Activated naive CD8-positive, alpha-beta T cell treated with anti-CD3 and anti-CD28 coated beads for 36 hours (primary cell): ENCODE measurements around the gene CFAP20DC. TPM values are rescaled to one million over a fixed set of nuclear protein-coding genes. Genes with fewer than 3 reads are reported as not detected.
"Not testable (repeated sequence)": the region's sequence is repeated elsewhere in the genome, so short reads cannot be mapped to it uniquely, and the experiment has no call there.

Experiments used
- DNase-seq: peaks from one replicate; pipeline ENCODE4 v3.0.0; 2021
- H3K27ac Mint-ChIP-seq: one replicate; pipeline ENCODE4 v1.8.0; 2022; ENCODE audit warnings: mild to moderate bottlenecking, moderate library complexity, mixed read lengths
- H3K27me3 Mint-ChIP-seq: one replicate; pipeline ENCODE4 v1.8.0; 2022; ENCODE audit warnings: mild to moderate bottlenecking, mixed read lengths
- H3K36me3 Mint-ChIP-seq: one replicate; pipeline ENCODE4 v1.8.0; 2021; ENCODE audit warnings: mild to moderate bottlenecking, mixed read lengths
- H3K4me1 Mint-ChIP-seq: one replicate; pipeline ENCODE4 v1.8.0; 2021; ENCODE audit warnings: mixed read lengths
- H3K4me3 Mint-ChIP-seq: one replicate; pipeline ENCODE4 v1.8.0; 2022; ENCODE audit warnings: mild to moderate bottlenecking, moderate library complexity, mixed read lengths
- H3K9me3 Mint-ChIP-seq: one replicate; pipeline ENCODE4 v1.8.0; 2022; ENCODE audit warnings: mixed read lengths
- total RNA-seq, 2 experiments: library from RNA; stranded (reverse); gene quantifications; one replicate each; pipeline ENCODE4 v1.2.3, GENCODE V29; 2021

Gene CFAP20DC
- total RNA-seq, 2 experiments from 2014 or later = 1.6 to 2.4 TPM

DNA sequence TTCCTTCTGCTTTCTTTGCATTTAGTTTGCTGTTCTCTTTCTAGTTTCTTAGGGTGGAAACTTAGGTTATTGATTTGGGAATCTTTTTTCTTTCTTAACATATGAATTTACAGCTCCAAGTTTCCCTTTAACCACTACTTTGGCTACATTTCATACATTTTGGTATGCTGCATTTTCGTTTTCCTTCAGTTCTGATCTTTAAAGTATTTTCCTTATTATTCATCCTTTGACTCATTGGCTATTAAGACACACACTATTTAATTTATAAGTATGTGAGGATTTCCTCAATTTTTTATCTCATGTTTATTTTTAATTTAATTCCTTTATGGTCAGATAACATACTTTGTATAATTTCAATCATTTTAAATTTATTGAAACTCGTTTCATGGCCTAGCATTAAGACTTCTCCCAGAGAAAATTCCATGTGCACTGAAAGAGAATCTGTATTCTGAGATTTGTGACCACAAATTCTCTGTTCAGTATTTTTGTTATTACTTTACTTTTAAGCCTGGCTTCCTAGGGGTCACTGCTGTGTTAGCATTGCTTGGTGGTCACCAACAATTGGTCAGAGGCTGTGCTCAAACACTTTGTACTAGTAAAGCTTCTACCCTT lies 87.7 kb downstream of the CFAP20DC start:
- no peak overlapping the region for H3K27ac Mint-ChIP-seq

DNA sequence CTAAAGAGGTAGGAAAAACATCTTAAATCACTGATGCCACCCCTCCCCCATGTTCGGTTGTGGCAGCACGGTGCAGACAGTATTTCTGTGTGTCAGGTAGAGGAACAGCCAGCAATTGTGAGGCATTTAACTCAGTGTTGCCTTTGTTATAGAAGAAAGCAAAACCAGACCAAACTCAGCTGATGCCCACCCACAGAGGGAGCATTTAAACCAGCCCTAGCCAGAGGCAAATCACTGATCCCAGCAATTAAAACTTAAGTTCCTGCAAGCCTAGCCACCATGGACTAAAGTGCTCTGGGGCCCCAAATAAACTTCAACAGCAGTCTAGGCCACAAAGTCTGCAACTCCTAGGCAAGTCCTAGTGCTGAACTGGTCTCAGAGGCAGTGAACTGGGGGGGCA lies 94.5 kb downstream of the CFAP20DC start:
- Mint-ChIP-seq H3K4me3 (no peak overlapping the region), H3K4me1 (no peaks in the 10 kb centered on the region), H3K27ac (no peak overlapping the region), H3K36me3 (no peaks in the 10 kb centered on the region), H3K9me3 (no peaks in the 10 kb centered on the region), H3K27me3 (no peaks in the 10 kb centered on the region)
- no peak for DNase-seq

More for the DNA sequence above, 87.7 kb downstream of the CFAP20DC start:
- Mint-ChIP-seq H3K27me3 (peaks cover 3% of the 10 kb centered on the region), H3K4me1 (no peaks in the 10 kb centered on the region), H3K9me3 (no peaks in the 10 kb centered on the region), H3K36me3 (no peaks in the 10 kb centered on the region), H3K4me3 (no peak overlapping the region)
- DNase-seq = no peak

DNA sequence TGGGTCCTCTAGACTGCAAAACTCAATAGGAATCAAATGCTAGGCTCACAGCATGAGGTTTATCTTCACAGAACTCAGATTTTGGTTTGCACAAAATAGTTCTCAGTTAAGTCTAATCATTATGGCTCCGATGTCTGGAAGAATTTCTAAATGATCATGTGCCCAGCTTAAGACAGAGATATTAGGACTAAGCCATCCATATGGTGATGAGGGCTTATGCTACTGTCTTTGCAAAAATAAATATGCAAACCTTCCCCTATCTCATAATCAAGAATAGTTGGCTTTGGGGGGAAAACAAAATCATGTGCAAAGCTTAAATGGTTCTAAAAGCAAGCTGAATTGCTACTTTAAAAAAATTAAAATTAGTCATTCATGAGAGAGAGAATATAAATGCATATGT lies 96.5 kb downstream of the CFAP20DC start:
- Mint-ChIP-seq H3K9me3 (no peaks in the 10 kb centered on the region), H3K27ac (no peak overlapping the region), H3K4me3 (no peak overlapping the region), H3K36me3 (no peaks in the 10 kb centered on the region), H3K4me1 (no peaks in the 10 kb centered on the region), H3K27me3 (peaks cover 4% of the 10 kb centered on the region)
- no peak for DNase-seq

DNA sequence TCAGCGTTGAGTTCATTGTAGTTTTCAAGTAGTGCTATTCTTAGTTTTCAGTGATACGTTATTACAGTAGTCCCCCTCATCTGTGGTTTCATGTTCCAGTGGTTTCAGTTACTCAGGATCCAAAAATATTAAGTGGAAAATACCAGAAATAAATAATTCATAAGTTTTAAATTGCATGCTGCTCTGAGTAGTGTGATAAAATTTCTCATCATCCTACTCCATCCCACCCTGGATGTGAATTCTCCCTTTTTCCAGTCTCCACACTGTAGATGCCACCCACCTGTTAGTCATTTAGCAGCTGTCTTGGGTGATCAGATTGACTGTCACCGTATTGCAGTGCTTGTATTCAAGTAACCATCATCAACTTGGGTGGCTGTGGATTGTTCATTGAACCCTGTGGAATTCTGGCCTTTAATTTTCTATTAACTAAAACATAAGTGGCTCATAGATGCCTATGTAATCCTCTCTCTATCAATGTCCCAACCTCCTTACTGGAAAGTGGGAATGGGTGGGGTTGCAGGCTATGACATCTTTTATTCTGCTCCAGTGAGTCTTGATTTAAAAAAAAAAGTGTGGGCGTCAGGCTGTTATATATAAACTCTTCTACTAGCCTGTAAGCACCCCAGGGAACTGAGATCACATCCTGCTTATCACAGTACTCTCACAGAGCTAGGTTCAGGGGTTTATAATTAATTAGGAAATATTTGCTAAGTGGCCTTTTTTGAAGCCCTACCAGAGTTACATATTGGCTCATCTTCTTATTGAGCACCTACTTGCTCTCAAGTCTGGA lies 97.5 kb downstream of the CFAP20DC start:
- DNase-seq = no peak
- no peak overlapping the region for H3K4me3 Mint-ChIP-seq
- H3K9me3 Mint-ChIP-seq = no peaks in the 10 kb centered on the region
- H3K27me3 Mint-ChIP-seq = peaks cover 7% of the 10 kb centered on the region
- no peaks in the 10 kb centered on the region for H3K36me3 Mint-ChIP-seq
- no peaks in the 10 kb centered on the region for H3K4me1 Mint-ChIP-seq
- H3K27ac Mint-ChIP-seq = no peak overlapping the region

DNA sequence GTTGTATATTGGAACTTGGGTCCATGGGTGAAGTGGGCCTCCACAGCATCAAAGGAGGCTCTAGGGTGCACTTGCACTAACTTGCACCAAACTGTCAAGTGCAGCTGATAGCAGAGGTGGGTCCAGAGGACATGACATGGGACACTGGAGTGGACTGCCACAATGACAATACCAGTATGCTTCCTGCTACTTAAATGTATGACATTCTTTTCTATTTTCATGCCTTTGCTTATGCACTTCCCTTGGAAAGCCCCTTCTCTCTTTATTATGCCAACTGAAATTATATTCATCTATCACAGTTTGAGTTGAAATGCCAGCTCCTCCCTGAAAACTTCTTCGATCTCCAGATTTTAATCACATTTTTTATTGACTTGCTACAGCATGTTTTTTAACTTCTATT lies 101.8 kb downstream of the CFAP20DC start:
- DNase-seq = no peak
- no peak overlapping the region for H3K27ac Mint-ChIP-seq
- no peaks in the 10 kb centered on the region for H3K9me3 Mint-ChIP-seq
- no peaks in the 10 kb centered on the region for H3K36me3 Mint-ChIP-seq
- no peaks in the 10 kb centered on the region for H3K4me1 Mint-ChIP-seq
- no peak overlapping the region for H3K4me3 Mint-ChIP-seq
- peaks cover 8% of the 10 kb centered on the region for H3K27me3 Mint-ChIP-seq

DNA sequence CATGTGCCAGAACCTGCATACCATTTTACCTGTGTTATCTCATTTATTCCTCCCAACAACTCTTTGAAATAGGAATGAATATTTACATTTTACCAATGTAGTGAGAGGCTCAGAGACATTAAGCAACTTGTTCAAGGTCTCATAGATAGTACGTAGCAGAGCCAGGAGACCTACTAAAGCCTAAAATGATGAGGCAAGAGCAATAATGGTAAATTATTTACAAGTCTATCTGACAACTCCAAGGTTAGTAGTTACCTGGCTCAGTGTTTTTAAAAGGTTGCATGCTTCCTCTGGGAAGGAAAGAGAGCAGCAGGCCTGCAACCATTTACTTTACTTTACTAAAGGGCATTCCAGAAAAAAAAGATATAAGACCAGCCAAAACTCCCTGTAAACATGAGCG lies 103.0 kb downstream of the CFAP20DC start:
- DNase-seq = no peak
- Mint-ChIP-seq H3K4me3 (no peak overlapping the region), H3K4me1 (no peaks in the 10 kb centered on the region), H3K27me3 (peaks cover 8% of the 10 kb centered on the region), H3K36me3 (no peaks in the 10 kb centered on the region), H3K27ac (no peak overlapping the region), H3K9me3 (no peaks in the 10 kb centered on the region)

DNA sequence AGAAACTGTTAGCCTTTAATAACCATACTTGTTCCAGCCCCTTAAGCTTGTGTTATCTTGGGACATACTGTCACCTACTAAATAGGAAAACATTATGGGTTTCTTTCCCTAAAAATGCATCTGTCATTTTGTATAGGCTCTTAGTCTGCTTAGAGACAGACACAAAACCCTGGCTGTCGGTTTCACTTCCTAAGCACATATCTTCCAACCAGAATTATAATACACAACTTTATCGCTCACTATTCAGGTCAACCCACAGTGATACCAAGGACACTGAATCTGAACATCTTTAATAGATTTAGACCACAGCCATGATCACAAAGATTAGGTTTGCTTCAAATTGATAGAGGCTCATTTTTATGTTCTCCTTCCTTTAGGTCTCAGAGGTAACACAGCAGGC lies 111.8 kb downstream of the CFAP20DC start:
- no peaks in the 10 kb centered on the region for H3K4me1 Mint-ChIP-seq
- H3K36me3 Mint-ChIP-seq = no peaks in the 10 kb centered on the region
- H3K27ac Mint-ChIP-seq = no peak overlapping the region
- no peaks in the 10 kb centered on the region for H3K27me3 Mint-ChIP-seq
- H3K4me3 Mint-ChIP-seq = no peak overlapping the region
- DNase-seq = no peak
- peaks cover 2% of the 10 kb centered on the region for H3K9me3 Mint-ChIP-seq

DNA sequence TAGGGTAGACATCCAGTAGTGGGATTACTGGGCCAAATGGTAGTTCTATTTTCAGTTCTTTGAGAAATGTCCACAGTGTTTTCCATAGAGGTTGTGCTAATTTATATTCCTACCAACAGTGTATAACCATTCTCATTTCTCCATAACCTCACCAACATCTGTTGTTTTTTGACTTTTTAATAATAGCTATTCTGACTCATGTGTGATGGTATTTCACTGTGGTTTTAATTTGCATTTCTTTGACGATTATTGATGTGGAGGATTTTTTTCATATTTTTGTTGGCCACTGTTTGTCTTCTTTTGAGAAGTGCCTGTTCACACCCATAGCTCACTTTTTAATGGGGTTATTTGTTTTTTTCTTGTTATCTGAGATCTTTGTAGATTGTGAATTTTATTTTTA lies 125.2 kb downstream of the CFAP20DC start:
- DNase-seq = no peak
- Mint-ChIP-seq H3K27me3 (peaks cover 3% of the 10 kb centered on the region), H3K4me1 (no peaks in the 10 kb centered on the region), H3K27ac (no peak overlapping the region), H3K4me3 (no peak overlapping the region), H3K36me3 (no peaks in the 10 kb centered on the region), H3K9me3 (peaks cover 1% of the 10 kb centered on the region)

DNA sequence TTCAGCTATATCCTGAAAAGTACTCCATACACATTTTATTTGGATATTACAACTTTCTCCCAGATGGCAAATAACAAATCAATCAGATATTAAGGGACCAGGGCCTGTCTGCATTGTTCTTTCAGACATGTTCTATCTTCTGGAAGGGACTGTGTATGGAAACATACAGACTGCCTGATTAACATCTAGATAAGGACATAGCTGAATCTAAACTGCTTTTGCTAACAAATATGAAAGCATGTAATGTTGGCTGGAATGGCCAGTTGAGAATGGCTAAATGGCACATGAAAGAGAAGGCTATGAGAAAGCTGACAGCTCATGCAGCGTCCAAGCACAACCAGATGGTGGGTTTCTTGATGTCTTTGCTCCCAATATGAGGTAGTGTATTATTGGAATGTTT lies 149.4 kb downstream of the CFAP20DC start:
- H3K27me3 Mint-ChIP-seq = peaks cover 33% of the 10 kb centered on the region
- peaks cover 21% of the 10 kb centered on the region for H3K9me3 Mint-ChIP-seq
- H3K36me3 Mint-ChIP-seq = no peaks in the 10 kb centered on the region
- no peak overlapping the region for H3K4me3 Mint-ChIP-seq
- H3K27ac Mint-ChIP-seq = no peak overlapping the region
- no peak for DNase-seq
- H3K4me1 Mint-ChIP-seq = peaks cover 18% of the 10 kb centered on the region

DNA sequence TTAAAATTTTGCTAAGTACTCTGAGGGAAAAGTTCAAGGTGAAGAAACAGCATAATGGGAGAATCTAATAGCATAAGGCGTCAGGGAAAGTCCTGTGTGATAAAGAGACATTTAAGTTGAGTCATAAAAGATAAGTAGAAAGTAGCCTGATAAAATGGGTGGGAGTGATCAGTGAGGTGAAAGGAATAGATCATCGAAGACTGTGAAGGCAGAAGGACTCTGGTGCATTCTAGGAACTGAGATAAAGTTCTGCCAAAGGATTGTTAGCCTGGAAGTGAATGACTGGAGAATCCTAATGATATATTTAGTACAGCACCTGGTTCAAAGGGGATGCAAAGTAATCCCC lies 149.9 kb downstream of the CFAP20DC start:
- Mint-ChIP-seq H3K27ac (peak overlapping the region; percentile 21), H3K9me3 (peaks cover 22% of the 10 kb centered on the region), H3K36me3 (no peaks in the 10 kb centered on the region), H3K4me3 (peak overlapping the region; percentile 14), H3K4me1 (peaks cover 18% of the 10 kb centered on the region), H3K27me3 (peaks cover 28% of the 10 kb centered on the region)
- DNase-seq = no peak

DNA sequence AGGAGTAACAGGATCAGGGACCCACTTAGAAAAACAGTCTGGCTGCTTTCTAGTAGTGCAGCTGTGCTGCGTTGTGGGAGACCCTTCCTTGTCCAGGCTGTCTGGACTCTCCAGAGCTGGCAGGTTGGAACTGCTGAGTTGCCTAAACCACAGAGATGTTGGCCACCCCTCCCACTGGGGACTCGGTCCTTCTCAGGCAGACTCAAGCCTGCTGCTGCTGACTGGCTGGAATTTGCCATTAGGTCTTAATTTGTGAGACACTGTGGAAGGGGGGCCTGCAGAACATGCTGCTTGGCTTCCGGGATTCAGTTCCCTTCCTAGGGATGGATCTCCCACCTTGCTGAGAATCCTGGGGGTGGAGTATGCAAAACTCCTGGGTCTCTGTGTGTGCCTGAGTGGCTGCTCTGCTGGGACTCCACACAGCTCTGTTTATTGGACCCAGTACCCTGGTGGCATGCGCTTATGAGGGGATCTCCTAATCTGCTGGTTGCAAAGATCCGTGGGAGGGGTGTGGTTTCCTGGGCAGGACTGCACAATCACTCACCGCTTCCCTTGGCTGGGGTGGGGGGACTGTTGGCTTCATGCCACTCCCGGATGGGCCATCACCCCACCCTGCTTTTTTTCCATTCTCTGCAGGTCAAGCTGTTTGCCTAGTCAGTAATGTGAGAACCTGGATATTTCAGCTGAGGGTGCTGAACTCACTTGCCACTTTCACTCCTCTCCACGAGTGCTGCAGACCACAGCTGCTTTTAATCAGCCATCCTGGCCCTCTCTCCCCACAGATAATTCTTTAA lies 150.5 kb downstream of the CFAP20DC start:
- peaks cover 25% of the 10 kb centered on the region for H3K27me3 Mint-ChIP-seq
- DNase-seq = peak; percentile 75
- H3K36me3 Mint-ChIP-seq = no peaks in the 10 kb centered on the region
- peaks cover 22% of the 10 kb centered on the region for H3K9me3 Mint-ChIP-seq
- H3K27ac Mint-ChIP-seq = peak overlapping the region; percentile 37
- H3K4me1 Mint-ChIP-seq = peaks cover 18% of the 10 kb centered on the region
- H3K4me3 Mint-ChIP-seq = peak overlapping the region; percentile 14

DNA sequence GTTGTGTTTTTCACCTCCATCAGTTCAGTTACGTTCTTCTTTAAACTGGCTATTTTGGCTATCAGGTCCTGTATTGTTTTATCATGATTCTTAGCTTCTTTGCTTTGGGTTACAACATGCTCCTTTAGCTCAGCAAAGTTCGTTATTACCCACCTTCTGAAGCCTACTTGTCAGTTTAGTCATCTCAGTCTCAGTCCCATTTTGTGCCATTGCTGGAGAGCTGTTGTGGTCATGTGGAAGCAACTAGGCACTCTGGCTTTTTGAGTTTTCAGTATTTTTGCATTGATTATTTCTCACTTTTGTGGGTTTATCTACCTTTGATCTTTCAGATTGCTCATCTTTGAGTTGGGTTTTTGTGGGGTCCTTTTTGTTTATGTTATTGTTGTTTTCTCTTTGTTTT lies 151.3 kb downstream of the CFAP20DC start:
- Mint-ChIP-seq H3K27ac (no peak overlapping the region), H3K36me3 (no peaks in the 10 kb centered on the region), H3K4me3 (no peak overlapping the region)

DNA sequence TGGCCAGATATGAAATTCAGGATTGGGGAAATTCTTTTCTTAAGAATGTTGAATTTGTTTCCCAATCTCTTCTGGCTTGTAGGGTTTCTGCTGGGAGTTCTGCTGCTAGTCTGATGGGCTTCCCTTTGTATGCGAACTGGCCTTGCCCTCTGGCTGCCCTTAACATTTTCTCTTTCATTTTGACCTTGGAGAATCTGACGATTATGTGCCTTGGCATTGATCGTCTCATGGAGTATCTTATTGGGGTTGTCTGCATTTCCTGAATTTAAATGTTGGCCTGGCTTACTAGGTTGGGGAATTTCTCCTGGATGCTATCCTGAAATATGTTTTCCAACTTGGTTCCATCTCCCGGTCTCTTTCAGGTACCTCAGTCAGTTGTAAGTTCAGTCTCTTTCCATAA lies 152.2 kb downstream of the CFAP20DC start:
- H3K27ac Mint-ChIP-seq = no peak overlapping the region
- H3K27me3 Mint-ChIP-seq = peaks cover 25% of the 10 kb centered on the region
- H3K4me1 Mint-ChIP-seq = peaks cover 18% of the 10 kb centered on the region
- no peak for DNase-seq
- no peak overlapping the region for H3K4me3 Mint-ChIP-seq
- no peaks in the 10 kb centered on the region for H3K36me3 Mint-ChIP-seq
- H3K9me3 Mint-ChIP-seq = peaks cover 15% of the 10 kb centered on the region

More for the DNA sequence above, 151.3 kb downstream of the CFAP20DC start:
- no peak for DNase-seq
- peaks cover 21% of the 10 kb centered on the region for H3K9me3 Mint-ChIP-seq
- H3K4me1 Mint-ChIP-seq = peaks cover 18% of the 10 kb centered on the region
- peaks cover 25% of the 10 kb centered on the region for H3K27me3 Mint-ChIP-seq

DNA sequence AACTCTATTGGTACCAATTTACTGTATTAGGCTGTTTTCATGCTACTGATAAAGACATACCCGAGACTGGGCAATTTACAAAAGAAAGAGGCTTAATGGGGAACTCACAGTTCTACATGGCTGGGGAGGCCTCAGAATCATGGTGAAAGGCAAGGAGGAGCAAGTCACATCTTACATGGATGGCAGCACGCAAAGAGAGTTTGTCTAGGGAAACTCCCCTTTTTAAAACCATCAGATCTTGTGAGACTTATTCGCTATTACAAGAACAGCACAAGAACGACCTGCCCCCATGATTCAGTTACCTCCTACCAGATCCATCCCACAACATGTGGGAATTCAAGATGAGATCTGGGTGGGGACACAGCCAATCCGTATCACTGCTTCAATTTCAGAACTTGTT lies 154.1 kb downstream of the CFAP20DC start:
- peaks cover 18% of the 10 kb centered on the region for H3K4me1 Mint-ChIP-seq
- H3K36me3 Mint-ChIP-seq, H3K27ac Mint-ChIP-seq, DNase-seq, H3K4me3 Mint-ChIP-seq: not testable (repeated sequence)
- peaks cover 22% of the 10 kb centered on the region for H3K27me3 Mint-ChIP-seq
- H3K9me3 Mint-ChIP-seq = peaks cover 15% of the 10 kb centered on the region

DNA sequence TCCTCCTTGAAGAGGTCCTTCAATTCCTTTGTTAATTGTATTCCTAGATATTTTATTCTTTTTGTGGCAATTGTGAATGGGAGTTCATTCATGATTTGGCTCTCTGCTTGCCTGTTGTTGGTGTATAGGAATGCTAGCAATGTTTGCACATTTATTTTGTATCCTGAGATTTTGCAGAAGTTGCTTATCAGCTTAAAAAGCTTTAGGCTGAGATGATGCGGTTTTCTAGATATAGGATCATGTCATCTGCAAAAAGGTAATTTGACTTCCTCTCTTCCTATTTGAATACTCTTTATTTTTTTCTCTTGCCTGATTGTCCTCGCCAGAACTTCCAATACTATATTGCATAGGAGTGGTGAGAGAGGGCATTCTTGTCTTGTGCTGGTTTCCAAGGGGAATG lies 157.3 kb downstream of the CFAP20DC start:
- not testable (repeated sequence) for H3K4me3 Mint-ChIP-seq, DNase-seq, H3K27ac Mint-ChIP-seq, H3K36me3 Mint-ChIP-seq, H3K4me1 Mint-ChIP-seq
- Mint-ChIP-seq H3K27me3 (peaks cover 12% of the 10 kb centered on the region), H3K9me3 (peaks cover 12% of the 10 kb centered on the region)
